ENCODE measurements around the gene VPS37B.

The VPS37B gene

GRCh38 chr12:122866379-122866778 is 29.5 kb downstream of the VPS37B start:
- no peak for DNase-seq (ENCODE audit: low read depth)

GRCh38 chr12:122865268-122866231 is 30.4 kb downstream of the VPS37B start:
- DNase-seq (ENCODE audit: low read depth): no peak

GRCh38 chr12:122864894-122865253 is 31.1 kb downstream of the VPS37B start:
- no peak for DNase-seq (ENCODE audit: low read depth)

GRCh38 chr12:122862872-122863701 is 32.8 kb downstream of the VPS37B start:
- DNase-seq (ENCODE audit: low read depth): no peak

- no peak for DNase-seq (ENCODE audit: low read depth)
Observed at GRCh38 chr12:122862110-122862634, 33.8 kb downstream of the VPS37B start.

- DNase-seq (ENCODE audit: low read depth): no peak
Observed at GRCh38 chr12:122861587-122861970, 34.3 kb downstream of the VPS37B start.

GRCh38 chr12:122860854-122861586 is 34.9 kb downstream of the VPS37B start:
- DNase-seq (ENCODE audit: low read depth): no peak

- peak; percentile 67 for DNase-seq (ENCODE audit: low read depth)
Observed at GRCh38 chr12:122860040-122860853, 35.7 kb downstream of the VPS37B start.

- no peak for DNase-seq (ENCODE audit: low read depth)
Observed at GRCh38 chr12:122859303-122860039, 36.5 kb downstream of the VPS37B start.

- no peak for DNase-seq (ENCODE audit: low read depth)
Observed at GRCh38 chr12:122858591-122859302, 37.2 kb downstream of the VPS37B start.

GRCh38 chr12:122858171-122858570 is 37.8 kb downstream of the VPS37B start:
- no peak for DNase-seq (ENCODE audit: low read depth)

- no peak for DNase-seq (ENCODE audit: low read depth)
Observed at GRCh38 chr12:122856999-122857671, 38.8 kb downstream of the VPS37B start.

GRCh38 chr12:122855928-122856831 is 39.7 kb downstream of the VPS37B start:
- DNase-seq (ENCODE audit: low read depth): no peak

- no peak for DNase-seq (ENCODE audit: low read depth)
Observed at GRCh38 chr12:122855071-122855829, 40.7 kb downstream of the VPS37B start.

GRCh38 chr12:122854554-122854953 is 41.4 kb downstream of the VPS37B start:
- DNase-seq (ENCODE audit: low read depth): no peak

- no peak for DNase-seq (ENCODE audit: low read depth)
Observed at GRCh38 chr12:122853582-122854245, 42.2 kb downstream of the VPS37B start.

Data from fibroblast of the conjunctiva (primary cell).